Measurements from ENCODE around the gene KCNN3.

- TF ChIP-seq, protein P1, sequence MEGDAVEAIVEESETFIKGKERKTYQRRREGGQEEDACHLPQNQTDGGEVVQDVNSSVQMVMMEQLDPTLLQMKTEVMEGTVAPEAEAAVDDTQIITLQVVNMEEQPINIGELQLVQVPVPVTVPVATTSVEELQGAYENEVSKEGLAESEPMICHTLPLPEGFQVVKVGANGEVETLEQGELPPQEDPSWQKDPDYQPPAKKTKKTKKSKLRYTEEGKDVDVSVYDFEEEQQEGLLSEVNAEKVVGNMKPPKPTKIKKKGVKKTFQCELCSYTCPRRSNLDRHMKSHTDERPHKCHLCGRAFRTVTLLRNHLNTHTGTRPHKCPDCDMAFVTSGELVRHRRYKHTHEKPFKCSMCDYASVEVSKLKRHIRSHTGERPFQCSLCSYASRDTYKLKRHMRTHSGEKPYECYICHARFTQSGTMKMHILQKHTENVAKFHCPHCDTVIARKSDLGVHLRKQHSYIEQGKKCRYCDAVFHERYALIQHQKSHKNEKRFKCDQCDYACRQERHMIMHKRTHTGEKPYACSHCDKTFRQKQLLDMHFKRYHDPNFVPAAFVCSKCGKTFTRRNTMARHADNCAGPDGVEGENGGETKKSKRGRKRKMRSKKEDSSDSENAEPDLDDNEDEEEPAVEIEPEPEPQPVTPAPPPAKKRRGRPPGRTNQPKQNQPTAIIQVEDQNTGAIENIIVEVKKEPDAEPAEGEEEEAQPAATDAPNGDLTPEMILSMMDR (IDR thresholded peaks at IDR 0.05; ENCODE audit: low read depth, low read length) = no peak
- no peak for TF ChIP-seq POLR2A (IDR thresholded peaks at IDR 0.05; ENCODE audit: extremely low read depth, insufficient read length)
- no peak for TF ChIP-seq MYC (IDR thresholded peaks at IDR 0.05; ENCODE audit: low read depth, low read length)
These were observed 47.4 kb downstream of the KCNN3 start for GRCh38 chr1:154822717-154823116.
